Tibial artery (tissue), 4 donors: ENCODE results near the gene SVOPL.
"Not testable (repeated sequence)": the region's sequence is repeated elsewhere in the genome, so short reads cannot be mapped to it uniquely, and the experiment has no call there.

Source experiments
- DNase-seq, 2 donors: peaks; one replicate each; pipeline ENCODE4 v3.0.0-alpha.2; 2019
- H3K27ac ChIP-seq, 2 donors: fragments of 200-600 bp; sonication (generic) in 1 of 2; 1 replicate in 1 of 2; 2 replicates in 1 of 2; pipeline ENCODE4 v1.5.1; 2018 to 2019; ENCODE audit warnings: mild to moderate bottlenecking in 1 of 2
- H3K27me3 ChIP-seq, 2 donors: fragments of 200-600 bp; sonication (generic) in 1 of 2; one replicate each; pipeline versions ENCODE4 v1.5.1 to v1.6.0; 2016 to 2019
- H3K36me3 ChIP-seq, 3 donors: fragments of 200-600 bp; sonication (generic) in 2 of 3; one replicate each; pipeline ENCODE4 v1.5.1; 2016 to 2019; ENCODE audit warnings: mild to moderate bottlenecking in 2 of 3
- H3K4me1 ChIP-seq, 4 donors: fragments of 200-600 bp; sonication (generic) in 2 of 4; 1 replicate in 3 of 4; 2 replicates in 1 of 4; pipeline ENCODE4 v1.5.1; 2016 to 2019
- H3K4me3 ChIP-seq, 2 donors: fragments of 200-600 bp; sonication (generic) in 1 of 2; 1 replicate in 1 of 2; 2 replicates in 1 of 2; pipeline ENCODE4 v1.5.1; 2018 to 2019; ENCODE audit warnings: mild to moderate bottlenecking in 2 of 2
- H3K9me3 ChIP-seq, 3 donors: fragments of 200-600 bp; sonication (generic) in 1 of 3; one replicate each; pipeline ENCODE4 v1.5.1; 2016 to 2019
- CTCF ChIP-seq, 2 experiments: fragments of 200-600 bp in 1 of 2; fragments of 450-650 bp in 1 of 2; IDR thresholded peaks; one replicate each; pipeline ENCODE4 v1.5.1; 2017 to 2019; ENCODE audit warnings: antibody characterized with exemption in 2 of 2, mild to moderate bottlenecking in 1 of 2, moderate library complexity in 1 of 2
- intact Hi-C: fragments of 100-400 bp; cut with DNase I; formaldehyde crosslinking; loops from one replicate; pipeline ENCODE4 v1.15.0; 2023; ENCODE audit warnings: low total_unique reads

SVOPL gene

DNA sequence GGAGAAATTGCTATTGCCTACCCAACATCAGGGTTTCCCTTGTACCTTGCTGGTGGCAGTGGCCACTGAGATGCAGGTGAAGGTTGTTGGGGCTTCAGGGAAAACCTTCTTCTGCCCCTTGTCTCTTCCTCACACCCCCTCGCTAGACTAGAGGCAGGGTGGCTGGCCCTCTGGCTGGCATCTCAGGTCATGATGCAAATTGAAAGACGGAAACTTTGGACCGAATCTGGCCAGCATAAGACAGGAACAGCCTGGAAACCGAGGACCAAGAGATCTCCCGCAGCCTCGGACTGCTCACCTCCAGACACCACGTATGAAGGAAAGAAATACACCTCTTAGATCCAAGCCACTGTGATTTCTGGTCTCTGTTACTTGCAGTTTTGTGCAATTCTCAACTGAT, 2.9 kb downstream of the SVOPL start:
- Histone ChIP-seq H3K27me3 (no peaks in the 10 kb centered on the region), H3K4me1 (no peaks in the 10 kb centered on the region), H3K4me3 (no peak overlapping the region), H3K36me3 (no peaks in the 10 kb centered on the region), H3K27ac (no peak overlapping the region), H3K9me3 (no peaks in the 10 kb centered on the region)
- TF ChIP-seq CTCF (IDR thresholded peaks at IDR 0.05): no peak
- intact Hi-C loops: no loop called here
- no peak for DNase-seq

DNA sequence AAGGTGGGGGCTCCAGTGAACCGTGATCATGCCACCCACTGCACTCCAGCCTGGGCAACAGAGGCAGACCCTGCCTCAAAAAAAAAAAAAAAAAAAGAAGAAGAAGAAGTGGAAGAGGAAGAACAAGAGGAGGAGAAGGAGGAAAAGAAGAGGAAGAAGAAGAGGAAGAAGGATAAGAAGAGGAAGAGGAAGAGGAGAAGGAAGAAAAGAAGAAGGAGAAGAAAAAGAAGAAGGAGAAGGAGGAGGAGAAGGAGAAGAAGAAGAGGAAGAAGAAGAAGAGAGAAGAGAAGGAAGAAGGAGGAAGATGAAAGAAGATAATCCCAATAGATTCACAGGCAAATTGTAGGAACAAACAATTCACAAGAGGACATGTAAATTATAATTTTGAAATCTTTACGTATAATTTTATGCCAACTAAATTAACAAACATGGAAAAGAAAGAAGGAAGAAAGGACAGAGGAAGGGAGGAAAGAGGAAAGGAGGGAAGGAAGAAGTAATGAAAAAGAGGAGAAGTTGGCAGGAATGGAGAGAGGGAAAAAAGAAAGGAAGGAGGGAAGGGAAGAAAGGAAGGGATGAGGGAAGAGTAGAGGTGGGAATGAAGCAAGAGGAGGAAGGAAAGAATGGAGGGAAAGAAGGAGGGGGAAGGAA, 3.5 kb downstream of the SVOPL start:
- Histone ChIP-seq H3K27ac (no peak overlapping the region), H3K9me3 (no peaks in the 10 kb centered on the region), H3K27me3 (no peaks in the 10 kb centered on the region), H3K4me3 (no peak overlapping the region), H3K4me1 (no peaks in the 10 kb centered on the region), H3K36me3 (no peaks in the 10 kb centered on the region)
- no peak for TF ChIP-seq CTCF (IDR thresholded peaks at IDR 0.05)
- DNase-seq: no peak
- intact Hi-C loops: no loop called here

GRCh38 chr7:138695776-138696175, 5.4 kb downstream of the SVOPL start:
- H3K36me3 ChIP-seq, DNase-seq, intact Hi-C loops, H3K4me1 ChIP-seq, H3K4me3 ChIP-seq, H3K27me3 ChIP-seq, H3K9me3 ChIP-seq, H3K27ac ChIP-seq: not testable (repeated sequence)

DNA sequence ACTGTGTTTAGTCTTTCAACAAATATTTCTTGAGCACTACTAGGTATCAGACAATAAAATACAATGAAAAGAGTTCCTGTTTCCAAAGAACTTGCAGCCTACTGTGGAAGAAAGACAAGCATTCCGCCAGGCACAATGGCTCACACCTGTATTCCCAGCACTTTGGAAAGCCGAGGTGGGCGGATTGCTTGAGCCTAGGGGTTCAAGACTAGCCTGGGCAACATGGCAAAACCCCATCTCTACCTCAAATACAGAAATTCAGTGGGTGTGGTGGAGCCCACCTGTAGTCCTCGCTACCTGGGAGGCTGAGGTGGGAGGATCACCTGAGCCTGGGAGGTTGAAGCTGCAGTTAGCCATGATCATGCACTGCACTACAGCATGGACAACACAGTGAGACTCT, 6.1 kb downstream of the SVOPL start:
- no peak overlapping the region for H3K27ac ChIP-seq
- DNase-seq: no peak
- no peak for TF ChIP-seq CTCF (IDR thresholded peaks at IDR 0.05)
- H3K27me3 ChIP-seq: no peaks in the 10 kb centered on the region
- intact Hi-C loops: no loop called here
- no peaks in the 10 kb centered on the region for H3K9me3 ChIP-seq
- H3K36me3 ChIP-seq: no peaks in the 10 kb centered on the region
- H3K4me3 ChIP-seq: no peak overlapping the region
- no peaks in the 10 kb centered on the region for H3K4me1 ChIP-seq

GRCh38 chr7:138691178-138691577, 10.0 kb downstream of the SVOPL start:
- Histone ChIP-seq H3K36me3 (no peaks in the 10 kb centered on the region), H3K4me1 (no peaks in the 10 kb centered on the region), H3K27me3 (no peaks in the 10 kb centered on the region), H3K9me3 (no peaks in the 10 kb centered on the region), H3K4me3 (no peak overlapping the region), H3K27ac (no peak overlapping the region)
- no peak for TF ChIP-seq CTCF (IDR thresholded peaks at IDR 0.05)
- intact Hi-C loops: no loop called here
- DNase-seq: no peak

DNA sequence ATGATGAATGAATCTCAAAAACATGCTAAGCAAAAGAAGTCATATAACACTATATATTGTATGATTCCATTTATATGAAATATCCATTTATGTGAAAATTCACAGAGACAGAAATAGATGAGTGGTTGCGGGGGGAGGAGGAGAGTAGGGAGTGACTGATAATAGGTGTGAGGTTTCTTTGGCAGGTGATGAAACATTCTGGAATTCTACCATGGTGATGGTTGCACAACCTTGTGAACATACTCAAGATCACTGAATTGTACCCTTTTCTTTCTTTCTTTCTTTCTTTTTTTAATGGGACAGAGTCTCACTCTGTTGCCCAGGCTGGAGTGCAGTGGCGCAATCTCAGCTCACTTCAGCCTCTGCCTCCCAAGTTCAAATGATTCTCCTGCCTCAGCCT, 10.7 kb downstream of the SVOPL start:
- H3K27ac ChIP-seq: no peak overlapping the region
- H3K36me3 ChIP-seq: no peaks in the 10 kb centered on the region
- no peak overlapping the region for H3K4me3 ChIP-seq
- no peak for TF ChIP-seq CTCF (IDR thresholded peaks at IDR 0.05)
- no peaks in the 10 kb centered on the region for H3K9me3 ChIP-seq
- H3K4me1 ChIP-seq: no peaks in the 10 kb centered on the region
- DNase-seq: no peak
- intact Hi-C loops: no loop called here
- H3K27me3 ChIP-seq: no peaks in the 10 kb centered on the region

DNA sequence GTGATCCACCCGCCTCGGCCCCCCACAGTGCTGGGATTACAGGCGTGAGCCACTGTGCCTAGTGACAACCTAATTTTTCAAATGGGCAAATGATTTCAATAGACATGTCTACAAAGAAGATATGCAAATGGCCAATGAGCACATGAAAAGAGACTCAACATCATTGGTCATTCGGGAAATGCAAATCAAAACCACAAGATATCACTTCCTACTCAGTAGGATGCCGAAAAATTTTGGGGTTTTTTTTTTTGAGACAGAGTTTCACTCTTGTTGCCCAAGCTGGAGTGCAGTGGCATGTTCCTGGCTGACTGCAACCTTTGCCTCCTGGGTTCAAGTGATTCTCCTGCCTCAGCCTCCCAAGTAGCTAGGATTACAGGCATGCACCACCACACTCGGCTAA, 13.1 kb downstream of the SVOPL start:
- H3K9me3 ChIP-seq, H3K27ac ChIP-seq, H3K4me3 ChIP-seq, H3K36me3 ChIP-seq, DNase-seq, intact Hi-C loops, H3K4me1 ChIP-seq, H3K27me3 ChIP-seq: not testable (repeated sequence)
